Measurements from ENCODE around the gene TLN1.
A peak's percentile ranks its signal among the peaks of the same experiment; 100 is the strongest.

The TLN1 gene

DNA sequence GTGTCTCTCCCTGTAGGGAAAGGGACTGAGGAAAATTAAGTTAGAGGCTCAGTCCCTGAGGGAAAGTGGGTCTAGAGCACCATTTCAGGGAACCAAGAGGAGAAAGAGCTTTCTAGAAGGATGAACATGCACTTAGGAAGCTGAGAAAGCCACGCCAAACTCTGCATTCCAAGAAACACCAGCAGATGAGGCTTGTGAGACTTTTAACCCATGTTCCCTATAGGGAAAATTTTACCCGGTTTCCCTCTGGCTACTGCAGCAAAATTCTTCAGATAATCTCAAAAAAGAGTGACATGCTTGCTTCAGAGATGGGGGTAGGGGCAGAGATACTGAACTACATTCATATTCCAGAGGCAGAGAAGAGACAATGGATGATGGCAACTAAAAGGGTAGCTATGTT is 8.6 kb downstream of the TLN1 start:
- no peak for DNase-seq (ENCODE audit: low read depth in 1 of 2, low spot score in 1 of 2)
- no peaks in the 10 kb centered on the region for H3K27me3 ChIP-seq (ENCODE audit: insufficient read depth, poor library complexity, severe bottlenecking)
- no peak overlapping the region for H3K27ac ChIP-seq (replicated peaks)
- H3K4me3 ChIP-seq (replicated peaks; ENCODE audit: insufficient read depth, low read length): no peak overlapping the region
- no peak for TF ChIP-seq SPI1 (IDR thresholded peaks at IDR 0.05; ENCODE audit: borderline replicate concordance, low read depth)
- TF ChIP-seq, protein P1, sequence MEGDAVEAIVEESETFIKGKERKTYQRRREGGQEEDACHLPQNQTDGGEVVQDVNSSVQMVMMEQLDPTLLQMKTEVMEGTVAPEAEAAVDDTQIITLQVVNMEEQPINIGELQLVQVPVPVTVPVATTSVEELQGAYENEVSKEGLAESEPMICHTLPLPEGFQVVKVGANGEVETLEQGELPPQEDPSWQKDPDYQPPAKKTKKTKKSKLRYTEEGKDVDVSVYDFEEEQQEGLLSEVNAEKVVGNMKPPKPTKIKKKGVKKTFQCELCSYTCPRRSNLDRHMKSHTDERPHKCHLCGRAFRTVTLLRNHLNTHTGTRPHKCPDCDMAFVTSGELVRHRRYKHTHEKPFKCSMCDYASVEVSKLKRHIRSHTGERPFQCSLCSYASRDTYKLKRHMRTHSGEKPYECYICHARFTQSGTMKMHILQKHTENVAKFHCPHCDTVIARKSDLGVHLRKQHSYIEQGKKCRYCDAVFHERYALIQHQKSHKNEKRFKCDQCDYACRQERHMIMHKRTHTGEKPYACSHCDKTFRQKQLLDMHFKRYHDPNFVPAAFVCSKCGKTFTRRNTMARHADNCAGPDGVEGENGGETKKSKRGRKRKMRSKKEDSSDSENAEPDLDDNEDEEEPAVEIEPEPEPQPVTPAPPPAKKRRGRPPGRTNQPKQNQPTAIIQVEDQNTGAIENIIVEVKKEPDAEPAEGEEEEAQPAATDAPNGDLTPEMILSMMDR (IDR thresholded peaks at IDR 0.05; ENCODE audit: insufficient read depth, low read length): no peak
- no peak for TF ChIP-seq GABPA (IDR thresholded peaks at IDR 0.05; ENCODE audit: low read depth)
- TF ChIP-seq POLR2AphosphoS5 (IDR thresholded peaks at IDR 0.05; ENCODE audit: low read depth): no peak
- no peak for TF ChIP-seq REST (IDR thresholded peaks at IDR 0.05; ENCODE audit: insufficient replicate concordance, low read depth)

GRCh38 chr9:35719546-35719945 is 12.4 kb downstream of the TLN1 start:
- Histone ChIP-seq H3K27ac (replicated peaks) (no peak overlapping the region), H3K27me3 (ENCODE audit: insufficient read depth, poor library complexity, severe bottlenecking) (no peaks in the 10 kb centered on the region), H3K4me3 (replicated peaks; ENCODE audit: insufficient read depth, low read length) (no peak overlapping the region)
- no peak for DNase-seq (ENCODE audit: low read depth in 1 of 2, low spot score in 1 of 2)
- TF ChIP-seq, protein P1 (IDR thresholded peaks at IDR 0.05; ENCODE audit: insufficient read depth, low read length): no peak
- TF ChIP-seq GABPA (IDR thresholded peaks at IDR 0.05; ENCODE audit: low read depth) (no peak), SPI1 (IDR thresholded peaks at IDR 0.05; ENCODE audit: borderline replicate concordance, low read depth) (no peak), POLR2AphosphoS5 (IDR thresholded peaks at IDR 0.05; ENCODE audit: low read depth) (no peak), REST (IDR thresholded peaks at IDR 0.05; ENCODE audit: insufficient replicate concordance, low read depth) (no peak)

DNA sequence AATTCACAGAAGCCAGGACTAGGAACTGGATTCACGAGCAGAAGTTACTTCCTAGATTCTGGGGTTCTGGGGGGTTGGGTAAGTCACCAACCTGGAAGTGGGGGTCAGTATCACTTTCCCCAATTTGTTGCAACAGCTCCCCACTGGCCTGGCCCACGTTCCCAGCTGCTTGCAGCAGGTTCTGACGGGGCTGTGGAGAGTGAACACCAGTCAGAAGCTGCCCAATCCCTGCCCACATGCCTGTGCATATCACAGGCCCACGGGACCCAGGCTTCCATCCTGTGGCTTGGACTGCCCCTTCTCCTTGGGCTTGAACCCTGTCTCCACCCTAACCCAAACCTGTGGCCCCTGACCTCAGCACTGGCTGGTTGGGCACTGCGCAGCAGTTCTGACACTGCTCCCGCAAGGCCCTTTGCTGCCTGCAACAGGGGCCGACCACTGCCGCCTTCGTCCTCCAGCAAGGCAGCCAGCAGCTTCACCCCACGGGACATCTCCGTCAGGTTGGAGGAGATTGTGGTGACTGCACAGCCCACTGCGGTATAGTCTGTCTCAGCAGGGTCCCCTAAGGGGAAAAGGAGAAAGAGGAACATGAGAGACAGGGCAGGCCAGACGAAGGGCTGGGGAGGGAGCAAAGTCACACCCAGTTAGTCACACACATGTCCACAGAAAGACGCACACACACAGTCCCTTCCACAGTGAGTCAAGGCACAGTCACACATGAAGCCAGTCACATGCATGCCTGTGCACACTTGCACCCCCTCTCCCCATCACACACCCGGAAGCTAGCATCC is 13.1 kb downstream of the TLN1 start:
- no peak for TF ChIP-seq REST (IDR thresholded peaks at IDR 0.05; ENCODE audit: insufficient replicate concordance, low read depth)
- TF ChIP-seq, protein P1 (IDR thresholded peaks at IDR 0.05; ENCODE audit: insufficient read depth, low read length): no peak
- TF ChIP-seq GABPA (IDR thresholded peaks at IDR 0.05; ENCODE audit: low read depth): no peak
- TF ChIP-seq SPI1 (IDR thresholded peaks at IDR 0.05; ENCODE audit: borderline replicate concordance, low read depth): no peak
- no peak for TF ChIP-seq POLR2AphosphoS5 (IDR thresholded peaks at IDR 0.05; ENCODE audit: low read depth)
- Histone ChIP-seq H3K27ac (replicated peaks) (no peak overlapping the region), H3K4me3 (replicated peaks; ENCODE audit: insufficient read depth, low read length) (no peak overlapping the region)

More for the DNA sequence above, 13.1 kb downstream of the TLN1 start:
- H3K27me3 ChIP-seq (ENCODE audit: insufficient read depth, poor library complexity, severe bottlenecking): no peaks in the 10 kb centered on the region
- peak in 1 of 2 experiments; percentile 49 for DNase-seq (ENCODE audit: low read depth in 1 of 2, low spot score in 1 of 2)
